OCI-LY7 (cell line): ENCODE data around the gene GRHL3.

Experiments
- CTCF ChIP-seq: fragments of 200-600 bp; sonication (generic); conservative IDR thresholded peaks from 2 replicates; pipeline ENCODE4 v1.5.1; 2014; ENCODE audit warnings: mild to moderate bottlenecking, antibody characterized with exemption, low read length, moderate library complexity, mixed read lengths
- EZH2phosphoT487 ChIP-seq: fragments of 200-600 bp; sonication (generic); IDR thresholded peaks from 2 replicates; pipeline ENCODE4 v1.6.1; 2018; ENCODE audit warnings: low read depth, borderline replicate concordance, mild to moderate bottlenecking, mixed run types, antibody characterized with exemption, low read length, moderate library complexity, mixed read lengths

- no peak for TF ChIP-seq CTCF
- TF ChIP-seq EZH2phosphoT487 = no peak
These were observed 32.9 kb downstream of the GRHL3 start for GRCh38 chr1:24351918-24352627.
